ENCODE measurements around the gene B4GALNT2.
"Not testable (repeated sequence)": the region's sequence is repeated elsewhere in the genome, so short reads cannot be mapped to it uniquely, and the experiment has no call there.

B4GALNT2 gene

DNA sequence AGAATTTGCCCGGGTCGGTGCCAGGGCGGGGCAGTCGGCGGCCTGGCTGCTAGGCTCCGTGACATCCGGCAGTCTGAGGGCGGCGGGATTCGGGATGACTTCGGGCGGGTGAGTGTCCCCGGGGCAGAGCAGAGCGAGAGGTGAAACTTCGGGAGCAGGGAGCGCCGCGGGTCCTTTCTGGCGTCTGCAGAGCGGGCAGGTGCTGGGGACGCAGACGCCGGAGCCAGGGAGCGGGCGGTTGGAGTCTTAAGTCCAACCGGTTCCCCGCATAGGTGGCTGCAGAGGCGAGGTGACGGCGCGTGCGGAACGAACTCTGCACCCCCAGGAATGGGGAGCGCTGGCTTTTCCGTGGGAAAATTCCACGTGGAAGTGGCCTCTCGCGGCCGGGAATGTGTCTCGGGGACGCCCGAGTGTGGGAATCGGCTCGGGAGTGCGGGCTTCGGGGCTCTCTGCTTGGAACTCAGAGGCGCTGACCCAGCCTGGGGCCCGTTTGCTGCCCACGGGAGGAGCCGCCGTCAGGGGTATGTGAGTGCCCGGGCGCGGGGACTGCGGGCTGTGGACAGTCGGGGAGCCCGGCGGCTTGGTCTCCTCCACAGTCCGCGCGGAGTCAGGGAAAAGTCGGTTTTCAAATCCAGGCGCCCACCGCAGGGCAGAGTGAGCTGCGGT is at the start of gene B4GALNT2:
Gene B4GALNT2, plus strand, starts transcription at position 71 of the 666 bp plus-strand sequence. Its CDS starts 24 bp downstream, at position 95.
- DNase-seq (ENCODE audit: low spot score), result peak; percentile 73

- not testable (repeated sequence) for DNase-seq (ENCODE audit: low spot score)
Measured at GRCh38 chr17:49085046-49085445, 47.5 kb upstream of the B4GALNT2 start.

DNA sequence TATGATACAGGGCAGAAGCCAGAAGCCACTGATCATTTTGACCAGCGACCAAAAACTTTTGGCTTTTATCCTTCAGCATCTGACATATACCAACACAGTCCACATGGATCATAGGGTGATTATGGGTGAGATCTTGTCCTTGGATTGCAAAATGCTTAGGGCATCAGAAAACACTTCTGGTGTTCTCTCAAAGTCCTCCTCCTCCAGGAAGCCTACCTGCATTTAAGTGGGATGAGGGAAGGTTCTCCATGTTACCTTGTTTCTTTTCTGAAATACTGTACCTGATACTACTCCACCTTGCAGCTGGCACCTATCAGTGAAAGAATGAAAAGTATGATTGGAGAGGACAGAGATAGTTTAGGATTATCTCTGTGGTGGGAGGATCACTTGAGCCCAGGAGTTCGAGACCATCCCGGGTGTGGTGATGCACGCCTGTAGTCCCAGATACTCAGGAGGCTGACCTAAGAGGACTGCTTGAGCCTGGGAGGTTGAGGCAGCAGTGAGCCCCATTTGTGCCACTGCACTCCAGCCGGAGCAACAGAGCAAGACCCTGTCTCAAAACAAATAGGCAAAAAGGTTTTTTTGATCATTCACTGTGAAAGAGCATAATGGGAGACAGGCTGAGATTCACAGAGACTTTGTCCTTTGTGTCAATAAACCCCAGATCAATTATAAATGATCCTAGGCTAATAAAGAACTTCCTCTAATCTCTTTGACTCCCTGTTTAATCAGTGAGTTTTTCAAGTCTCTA is 46.8 kb upstream of the B4GALNT2 start:
- DNase-seq (ENCODE audit: low spot score), result no peak

- DNase-seq (ENCODE audit: low spot score), result no peak
Measured at GRCh38 chr17:49086316-49086605, 46.3 kb upstream of the B4GALNT2 start.

GRCh38 chr17:49086649-49087048 is 45.9 kb upstream of the B4GALNT2 start:
- no peak for DNase-seq (ENCODE audit: low spot score)

DNA sequence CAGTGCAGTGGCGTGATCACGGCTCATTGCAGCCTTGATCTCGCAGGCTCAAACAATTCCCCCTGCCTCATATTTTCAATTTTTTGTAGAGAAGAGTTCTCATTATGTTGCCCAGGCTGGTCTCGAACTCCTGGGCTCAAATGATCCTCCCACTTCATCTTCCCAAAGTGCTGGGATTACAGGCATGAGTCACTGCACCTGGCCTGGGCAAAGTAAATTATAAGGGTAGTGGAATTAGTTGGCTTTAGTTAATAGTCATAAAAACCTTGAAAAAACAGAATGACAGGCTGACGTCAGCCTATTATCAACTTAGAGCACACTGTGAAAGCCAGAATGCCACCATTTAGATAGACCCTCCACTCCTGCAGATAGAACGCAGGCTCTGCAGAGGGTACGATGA is 43.5 kb upstream of the B4GALNT2 start:
- no peak for DNase-seq (ENCODE audit: low spot score)

- DNase-seq (ENCODE audit: low spot score), result no peak
Measured at GRCh38 chr17:49090878-49091594, 41.5 kb upstream of the B4GALNT2 start.

DNA sequence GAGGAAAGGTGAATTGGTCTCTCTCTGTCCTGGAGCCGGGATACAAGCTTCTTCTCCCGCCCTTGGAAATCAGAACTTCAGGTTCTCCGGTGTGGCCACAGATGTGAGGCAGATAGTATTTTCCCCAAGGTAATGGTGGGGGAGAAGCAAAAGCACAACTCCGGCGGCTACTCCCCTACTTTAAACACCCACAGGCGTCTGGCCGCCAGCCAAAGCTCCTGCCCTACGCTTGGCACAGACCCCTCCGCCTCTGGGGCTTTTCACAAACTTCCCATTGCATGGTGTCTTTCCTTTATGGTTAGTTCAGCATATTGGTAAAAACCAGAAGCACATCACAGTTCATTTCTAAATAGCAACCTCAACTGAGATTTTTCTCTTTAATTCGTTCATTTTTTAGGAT is 39.4 kb upstream of the B4GALNT2 start:
- DNase-seq (ENCODE audit: low spot score), result no peak

GRCh38 chr17:49100601-49101000 is 32.0 kb upstream of the B4GALNT2 start:
- no peak for DNase-seq (ENCODE audit: low spot score)

GRCh38 chr17:49101054-49101534 is 31.5 kb upstream of the B4GALNT2 start:
- no peak for DNase-seq (ENCODE audit: low spot score)

GRCh38 chr17:49103360-49103759 is 29.2 kb upstream of the B4GALNT2 start:
- DNase-seq (ENCODE audit: low spot score), result not testable (repeated sequence)

GRCh38 chr17:49104511-49105074 is 28.0 kb upstream of the B4GALNT2 start:
- no peak for DNase-seq (ENCODE audit: low spot score)

DNA sequence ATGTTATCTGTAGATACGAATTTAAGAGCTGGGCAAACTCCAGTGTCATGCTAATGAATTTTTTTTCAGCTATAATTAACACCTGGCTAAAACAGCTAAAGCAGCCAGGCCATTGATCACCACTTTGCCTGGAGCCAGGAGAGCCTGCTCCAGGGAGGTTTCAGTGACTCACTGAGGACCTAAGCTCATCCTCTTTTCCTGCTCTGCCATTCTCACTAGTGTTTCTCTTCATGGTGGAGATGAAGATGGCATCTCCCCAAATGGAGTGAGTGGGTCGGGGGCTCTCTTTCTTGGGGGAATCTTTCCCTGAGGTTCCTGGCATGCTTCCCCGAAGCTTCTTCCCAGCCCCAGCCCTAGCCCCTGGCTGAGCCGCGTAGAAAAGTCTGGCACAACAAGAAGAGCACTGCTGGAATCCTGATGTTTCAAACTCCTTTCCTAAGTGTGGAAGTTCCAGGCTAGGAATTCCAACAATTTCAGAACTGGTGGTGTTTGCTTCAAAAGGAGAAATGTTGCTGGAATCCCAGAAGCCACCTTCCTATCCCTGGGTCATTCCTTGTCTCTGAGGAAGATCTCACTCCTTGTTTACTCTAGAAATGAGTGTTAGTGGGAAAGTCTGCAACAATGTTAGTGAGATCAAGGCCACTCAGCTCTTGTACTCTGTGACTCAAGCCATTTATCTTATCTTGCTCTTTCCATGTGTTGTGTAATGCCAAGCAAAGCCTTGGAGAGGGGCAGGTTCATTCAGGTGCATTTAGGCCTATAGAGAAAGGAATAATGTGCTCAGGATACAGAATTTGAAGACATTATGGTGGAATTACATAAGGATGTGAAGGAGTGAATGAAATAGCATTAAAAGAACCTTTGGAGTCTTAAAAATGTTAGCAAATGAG is 26.0 kb upstream of the B4GALNT2 start:
- no peak for DNase-seq (ENCODE audit: low spot score)

- DNase-seq (ENCODE audit: low spot score), result no peak
Measured at GRCh38 chr17:49107211-49107557, 25.4 kb upstream of the B4GALNT2 start.

- DNase-seq (ENCODE audit: low spot score), result no peak
Measured at GRCh38 chr17:49108318-49108717, 24.3 kb upstream of the B4GALNT2 start.

- DNase-seq (ENCODE audit: low spot score), result no peak
Measured at GRCh38 chr17:49110509-49110908, 22.1 kb upstream of the B4GALNT2 start.

GRCh38 chr17:49111934-49112333 is 20.6 kb upstream of the B4GALNT2 start:
- no peak for DNase-seq (ENCODE audit: low spot score)

DNA sequence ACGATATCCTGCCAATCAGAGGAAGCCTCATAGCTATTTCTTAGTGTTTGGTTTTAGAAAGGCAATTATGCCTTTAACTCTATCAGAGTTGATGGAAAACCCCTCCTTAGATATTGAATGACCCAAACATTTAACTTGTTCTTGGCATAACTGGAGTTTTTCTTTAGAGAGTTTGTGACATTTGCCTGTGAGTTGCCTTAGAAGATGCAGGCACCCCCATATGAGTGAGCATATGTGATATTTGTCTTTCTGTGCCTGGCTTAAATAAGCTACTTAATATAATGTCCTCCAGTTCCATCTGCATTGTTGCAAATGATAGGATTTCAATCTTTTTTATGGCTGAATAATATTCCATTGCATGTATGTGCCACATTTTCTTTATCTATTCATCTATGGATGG is 19.6 kb upstream of the B4GALNT2 start:
- no peak for DNase-seq (ENCODE audit: low spot score)

GRCh38 chr17:49114703-49115102 is 17.9 kb upstream of the B4GALNT2 start:
- no peak for DNase-seq (ENCODE audit: low spot score)

DNA sequence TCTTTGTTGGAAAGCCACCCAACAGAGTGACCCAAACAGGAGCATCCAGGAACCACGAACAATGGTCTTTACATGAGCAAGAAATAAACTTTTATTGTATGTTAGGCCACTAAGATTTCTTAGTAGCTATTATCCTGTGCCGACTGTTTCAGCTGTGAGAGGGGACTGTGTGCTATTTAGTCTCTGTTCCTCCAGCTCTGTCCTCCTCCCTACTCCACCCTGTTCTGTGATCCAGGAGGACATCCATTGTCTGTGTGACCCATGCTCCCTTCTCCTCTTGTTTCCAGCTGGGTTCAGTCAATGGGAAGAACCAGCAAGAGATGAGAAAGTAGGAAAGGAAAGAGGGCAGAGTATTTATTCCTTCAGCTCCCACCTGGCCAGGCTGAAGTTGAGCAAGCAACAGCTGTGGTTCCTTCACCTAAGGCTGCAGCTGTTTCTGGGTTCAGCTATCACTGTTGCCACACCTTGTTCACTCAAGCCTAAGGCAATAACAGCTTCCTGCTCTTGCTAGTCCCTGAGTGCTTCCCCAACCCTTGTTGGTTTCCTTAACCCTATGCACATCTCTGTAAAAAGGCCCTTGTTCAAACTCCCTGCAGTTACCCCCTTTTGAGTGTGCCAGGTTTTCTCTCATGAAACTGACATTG is 14.9 kb upstream of the B4GALNT2 start:
- DNase-seq (ENCODE audit: low spot score), result no peak

DNA sequence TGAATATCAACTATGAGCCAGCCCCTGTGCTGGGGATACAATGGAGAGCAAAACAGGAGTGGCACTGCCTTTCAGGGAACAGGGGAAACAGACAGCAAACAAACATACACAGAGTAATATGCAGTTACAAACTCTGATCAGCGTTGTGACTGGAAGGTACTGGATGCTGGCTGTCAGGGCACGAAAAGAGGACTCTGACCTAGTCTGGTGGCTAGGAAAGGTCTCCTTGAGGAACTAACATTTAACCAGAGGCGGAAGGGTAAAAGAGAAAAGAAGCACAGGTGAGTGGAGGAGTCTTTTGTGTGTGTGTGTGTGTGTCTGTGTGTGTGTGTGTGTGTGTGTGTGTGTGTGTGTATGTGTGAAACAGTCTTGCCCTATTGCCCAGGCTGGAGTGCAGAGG is 12.4 kb upstream of the B4GALNT2 start:
- DNase-seq (ENCODE audit: low spot score), result no peak
